Upper lobe of left lung (tissue), 6 donors: ENCODE data around the gene COMMD3. TPM values are rescaled to one million over a fixed set of nuclear protein-coding genes. Genes with fewer than 3 reads are reported as not detected.

Experiments used
- ATAC-seq, 2 donors: fragments of 200-7000 bp; cut with Tn5 transposase; one replicate each; pipeline ENCODE4 v1.9.1; 2022; ENCODE audit warnings: mild to moderate bottlenecking in 2 of 2, moderate library complexity in 2 of 2; ENCODE audit not compliant: low FRiP score in 2 of 2
- DNase-seq, 2 donors: peaks; one replicate each; pipeline ENCODE4 v3.0.0-alpha.2; 2019 to 2020
- H3K27ac ChIP-seq, 4 donors: fragments of 200-600 bp; sonication (generic); one replicate each; pipeline ENCODE4 v1.5.1; 2016 to 2019
- H3K27me3 ChIP-seq, 4 donors: fragments of 200-600 bp; sonication (generic); one replicate each; pipeline ENCODE4 v1.5.1; 2017 to 2019
- H3K36me3 ChIP-seq, 4 donors: fragments of 200-600 bp; sonication (generic); one replicate each; pipeline ENCODE4 v1.5.1; 2016 to 2019
- H3K4me1 ChIP-seq, 4 donors: fragments of 200-600 bp; sonication (generic); one replicate each; pipeline ENCODE4 v1.5.1; 2018 to 2019
- H3K4me3 ChIP-seq, 4 donors: fragments of 200-600 bp; sonication (generic); one replicate each; pipeline ENCODE4 v1.5.1; 2017 to 2019; ENCODE audit warnings: mild to moderate bottlenecking in 2 of 4, moderate library complexity in 1 of 4
- H3K9me3 ChIP-seq, 4 donors: fragments of 200-600 bp; sonication (generic); one replicate each; pipeline ENCODE4 v1.5.1; 2018 to 2019
- CTCF ChIP-seq, 6 experiments: fragments of 450-650 bp in 4 of 6; fragments of 200-600 bp in 2 of 6; sonication (generic) in 2 of 6; IDR thresholded peaks; one replicate each; pipeline ENCODE4 v1.5.1; 2016 to 2019; ENCODE audit warnings: antibody characterized with exemption in 6 of 6
- EP300 ChIP-seq, 4 donors: sonication (generic); formaldehyde crosslinking; IDR thresholded peaks; one replicate each; pipeline ENCODE4 v1.5.1; 2017; ENCODE audit warnings: antibody characterized with exemption in 4 of 4, control low read depth in 2 of 4
- POLR2A ChIP-seq, 4 donors: fragments of 450-650 bp; IDR thresholded peaks; one replicate each; pipeline ENCODE4 v1.5.1; 2016 to 2017; ENCODE audit warnings: antibody characterized with exemption in 4 of 4, mild to moderate bottlenecking in 2 of 4
- POLR2AphosphoS5 ChIP-seq, 2 donors: sonication (generic); formaldehyde crosslinking; IDR thresholded peaks; one replicate each; pipeline ENCODE4 v1.5.1; 2017; ENCODE audit warnings: antibody characterized with exemption in 2 of 2
- WGBS, 2 donors: methylation state at CpG; one replicate each; pipeline ENCODE4 v1.1.5; 2017 to 2018; 5-methylcytosine and 5-hydroxymethylcytosine counted together
- total RNA-seq, 6 donors: library from RNA; depleted of rRNA in 4 of 6; stranded (reverse); fragments of >200 nt in 4 of 6; gene quantifications; one replicate each; pipeline versions ENCODE4 v1.1.0 to v1.2.1, GENCODE V29; 2016 to 2021
- donor health status: DM: no; HTN: no; CAD: no; lungs with moderate emphysema.
- donor health status: DM: no; HTN: yes; CAD: no; lungs with severe emphysema.

The COMMD3 gene
- total RNA-seq, 6 donors from 2014 or later: 11.0 to 312 (median 39.6) TPM

GRCh38 chr10:22321156-22321923 lies 5.2 kb downstream of the COMMD3 start:
- Histone ChIP-seq H3K36me3 (no peaks in the 10 kb centered on the region), H3K4me3 (peak overlapping the region; percentile 77 to 94 (median 91)), H3K27ac (peak overlapping the region; percentile 85 to 97 (median 92)), H3K4me1 (peaks cover 39 to 56% (median 49%) of the 10 kb centered on the region in 4 donors), H3K9me3 (no peaks in the 10 kb centered on the region), H3K27me3 (peaks cover 0 to 3% (median 1%) of the 10 kb centered on the region in 4 donors)
- 1% methylated on average over 51 of the region's 114 CpGs; no CpG with 5 or more reads in 1 of the 2 donors for WGBS, 2 donors
- peak in 1 of 4 donors; percentile 59 for TF ChIP-seq POLR2A (IDR thresholded peaks at IDR 0.05)
- peak; percentile 33 to 43 for TF ChIP-seq POLR2AphosphoS5 (IDR thresholded peaks at IDR 0.05)
- TF ChIP-seq EP300 (IDR thresholded peaks at IDR 0.05): no peak
- peak in 2 of 6 experiments; percentile 17 to 18 for TF ChIP-seq CTCF (IDR thresholded peaks at IDR 0.05)
- DNase-seq (peak; percentile 40 to 94), ATAC-seq (peak; percentile 64 to 73)

GRCh38 chr10:22321924-22322640 lies 5.9 kb downstream of the COMMD3 start:
- Histone ChIP-seq H3K27ac (peak overlapping the region in 1 of 4 donors; percentile 68), H3K4me1 (peaks cover 40 to 53% (median 48%) of the 10 kb centered on the region in 4 donors), H3K36me3 (peaks cover 0 to 4% (median 0%) of the 10 kb centered on the region in 4 donors), H3K27me3 (peaks cover 0 to 3% (median 1%) of the 10 kb centered on the region in 4 donors), H3K9me3 (no peaks in the 10 kb centered on the region), H3K4me3 (peak overlapping the region; percentile 50 to 88 (median 64))
- peak in 1 of 2 donors; percentile 1 for ATAC-seq
- peak in 1 of 2 donors; percentile 91 for DNase-seq
- WGBS, 2 donors: 3 to 7% methylated on average over 14 to 27 of the region's 57 CpGs
- TF ChIP-seq EP300 (IDR thresholded peaks at IDR 0.05) (no peak), CTCF (IDR thresholded peaks at IDR 0.05) (no peak), POLR2AphosphoS5 (IDR thresholded peaks at IDR 0.05) (no peak), POLR2A (IDR thresholded peaks at IDR 0.05) (no peak)

- Histone ChIP-seq H3K27ac (no peak overlapping the region), H3K27me3 (peaks cover 0 to 3% (median 1%) of the 10 kb centered on the region in 4 donors), H3K4me1 (peaks cover 36 to 47% (median 42%) of the 10 kb centered on the region in 4 donors), H3K36me3 (peaks cover 0 to 9% (median 0%) of the 10 kb centered on the region in 4 donors), H3K4me3 (peak overlapping the region; percentile 50 to 88 (median 64)), H3K9me3 (no peaks in the 10 kb centered on the region)
- TF ChIP-seq POLR2A (IDR thresholded peaks at IDR 0.05) (no peak), EP300 (IDR thresholded peaks at IDR 0.05) (no peak), POLR2AphosphoS5 (IDR thresholded peaks at IDR 0.05) (no peak), CTCF (IDR thresholded peaks at IDR 0.05) (no peak)
- ATAC-seq (no peak), DNase-seq (no peak)
- 68 to 75% methylated on average over 5 of the region's 5 CpGs for WGBS, 2 donors
These were observed 6.5 kb downstream of the COMMD3 start for GRCh38 chr10:22322641-22323160.

- H3K27me3 ChIP-seq: peaks cover 0 to 3% (median 1%) of the 10 kb centered on the region in 4 donors
- H3K36me3 ChIP-seq: peaks cover 0 to 19% (median 5%) of the 10 kb centered on the region in 4 donors
- H3K9me3 ChIP-seq: no peaks in the 10 kb centered on the region
- no peak for ATAC-seq
- no peak for DNase-seq
- no peak overlapping the region for H3K27ac ChIP-seq
- H3K4me3 ChIP-seq: no peak overlapping the region
- TF ChIP-seq POLR2A (IDR thresholded peaks at IDR 0.05): no peak
- whole genome bisulfite sequencing, 2 donors: 84 to 86% methylated on average over 5 of the region's 5 CpGs
- peaks cover 28 to 42% (median 40%) of the 10 kb centered on the region in 4 donors for H3K4me1 ChIP-seq
These were observed 7.5 kb downstream of the COMMD3 start for GRCh38 chr10:22323538-22324305.
